K562 (cell line): ENCODE measurements around the gene KCNJ14. TPM values are rescaled to one million over a fixed set of nuclear protein-coding genes. Genes with fewer than 3 reads are reported as not detected.

ENCODE experiments used
- BHLHE40 ChIP-seq: IDR thresholded peaks from 2 replicates; pipeline ENCODE4 v1.6.1; 2011; ENCODE audit warnings: low read length, improper control_type of control experiment
- CBFB ChIP-seq: sonication (generic); formaldehyde crosslinking; IDR thresholded peaks from 2 replicates; pipeline ENCODE4 v1.4.0; 2020; ENCODE audit warnings: mild to moderate bottlenecking, missing genetic modification reagents
- CEBPZ ChIP-seq: fragments of 150-350 bp; IDR thresholded peaks from 2 replicates; pipeline ENCODE4 v1.6.1; 2014; ENCODE audit warnings: low read depth, mild to moderate bottlenecking, low read length, borderline replicate concordance
- DIDO1 ChIP-seq: fragments of 450-650 bp; IDR thresholded peaks from 2 replicates; pipeline ENCODE4 v1.6.1; 2016; ENCODE audit warnings: low read depth, missing biosample characterization, missing genetic modification characterization
- ELF1 ChIP-seq: fragments of 200-800 bp; sonication (Bioruptor generic); IDR thresholded peaks from 2 replicates; pipeline ENCODE4 v1.6.1; 2016; ENCODE audit warnings: missing genetic modification characterization, missing compliant biosample characterization
- ETS1 ChIP-seq: conservative IDR thresholded peaks from 2 replicates; pipeline ENCODE4 v1.6.1; 2011; ENCODE audit warnings: low read depth, mild to moderate bottlenecking, low read length; ENCODE audit not compliant: control insufficient read depth
- KHSRP ChIP-seq: fragments of 450-650 bp; IDR thresholded peaks from 2 replicates; pipeline ENCODE4 v1.6.1; 2017
- NFATC3 ChIP-seq: fragments of 450-650 bp; IDR thresholded peaks from 2 replicates; pipeline ENCODE4 v1.6.1; 2017; ENCODE audit warnings: mild to moderate bottlenecking
- POLR2H ChIP-seq: IDR thresholded peaks from 2 replicates; pipeline ENCODE4 v1.6.1; 2016; ENCODE audit warnings: missing genetic modification characterization, low read depth, mild to moderate bottlenecking, control low read depth, missing compliant biosample characterization, moderate library complexity
- PTBP1 ChIP-seq: fragments of 200-400 bp; formaldehyde crosslinking; IDR thresholded peaks from 2 replicates; pipeline ENCODE4 v1.6.1; 2017; ENCODE audit warnings: low read depth, low read length
- ZNF407 ChIP-seq: fragments of 450-650 bp; IDR thresholded peaks from 2 replicates; pipeline ENCODE4 v1.6.1; 2016; ENCODE audit warnings: low read depth
- ZNF561 ChIP-seq: fragments of 450-650 bp; formaldehyde crosslinking; conservative IDR thresholded peaks from 2 replicates; pipeline ENCODE4 v1.4.0; 2020; ENCODE audit warnings: mild to moderate bottlenecking, moderate library complexity
- polyA plus RNA-seq, 8 experiments: library from polyadenylated mRNA; depleted of rRNA in 4 of 8; stranded (reverse) in 5 of 8; unstranded in 3 of 8; fragments of >200 nt; fragmentation: Nextera tagmentation in 2 of 8; fragmentation: Illumina TruSeq in 1 of 8; extraction: Ambion mirVana in 2 of 8; extraction: Trizol in 1 of 8; gene quantifications; 2 replicates each; pipeline versions ENCODE4 v1.2.1 to v1.2.3, GENCODE V29; 2011 to 2014; ENCODE audit warnings: inconsistent platforms in 1 of 8, missing spikeins in 1 of 8
- total RNA-seq, 7 experiments: library from RNA; depleted of rRNA in 6 of 7; stranded (reverse); fragments of >200 nt in 6 of 7; fragmentation: Illumina TruSeq in 2 of 7; extraction: Trizol in 2 of 7; gene quantifications; 2 replicates each; pipeline versions ENCODE4 v1.2.1 to v1.2.3, GENCODE V29; 2011 to 2021; ENCODE audit warnings: low replicate concordance in 1 of 7
- TF ChIP-seq, protein P1 (sequence below): fragments of 250-450 bp; sonication (Bioruptor Pico); IDR thresholded peaks from 2 replicates; pipeline ENCODE4 v1.4.0; 2020

The KCNJ14 gene
- total and polyA plus RNA-seq, 9 of the 15 experiments (the other 6 are each of a cell fraction or from before 2014, with no cell fraction given) = 0.15 to 1.6 (median 0.49) TPM

DNA sequence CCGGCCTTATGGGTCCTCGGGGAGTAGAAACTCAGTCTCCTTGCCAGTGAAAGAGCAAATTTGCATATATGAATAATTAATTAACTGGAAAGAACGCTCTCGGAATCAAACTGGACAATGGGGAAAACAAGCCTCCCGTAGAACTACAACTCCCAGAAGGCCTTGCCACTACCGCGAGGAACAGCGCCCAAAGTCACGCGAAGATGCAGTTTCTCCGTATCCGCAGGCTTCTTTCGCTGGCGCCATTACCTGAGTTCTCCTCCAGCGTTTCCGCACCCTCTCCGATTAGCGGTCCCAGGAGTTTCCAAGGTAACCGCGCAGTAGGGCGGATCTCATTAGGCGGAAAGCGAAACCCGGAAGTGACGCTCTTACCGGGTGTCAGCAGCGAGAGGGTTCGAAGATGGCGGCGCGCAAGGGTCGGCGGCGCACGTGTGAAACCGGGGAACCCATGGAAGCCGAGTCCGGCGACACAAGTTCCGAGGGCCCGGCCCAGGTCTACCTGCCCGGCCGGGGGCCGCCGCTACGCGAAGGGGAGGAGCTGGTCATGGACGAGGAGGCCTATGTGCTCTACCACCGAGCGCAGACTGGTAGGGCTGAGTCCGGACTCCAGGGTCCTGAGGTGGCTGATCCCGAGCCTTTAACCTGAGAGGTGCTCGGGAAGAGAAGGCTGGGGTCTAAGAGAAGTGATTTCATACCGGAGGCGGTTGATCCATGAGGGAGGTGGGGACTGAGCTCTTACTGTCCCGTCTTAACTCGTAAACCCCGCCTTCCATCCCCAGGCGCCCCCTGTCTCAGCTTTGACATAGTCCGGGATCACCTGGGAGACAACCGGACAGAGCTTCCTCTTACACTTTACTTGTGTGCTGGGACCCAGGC lies 9.5 kb upstream of the KCNJ14 start, which contains the start of gene GRWD1 (continued):
- 0 out of 2 replicates have a peak, but pooled peaks have one; percentile 27 for TF ChIP-seq KHSRP
- 0 out of 2 replicates have a peak, but pooled peaks have one; percentile 31 for TF ChIP-seq PTBP1
- TF ChIP-seq, protein P1, sequence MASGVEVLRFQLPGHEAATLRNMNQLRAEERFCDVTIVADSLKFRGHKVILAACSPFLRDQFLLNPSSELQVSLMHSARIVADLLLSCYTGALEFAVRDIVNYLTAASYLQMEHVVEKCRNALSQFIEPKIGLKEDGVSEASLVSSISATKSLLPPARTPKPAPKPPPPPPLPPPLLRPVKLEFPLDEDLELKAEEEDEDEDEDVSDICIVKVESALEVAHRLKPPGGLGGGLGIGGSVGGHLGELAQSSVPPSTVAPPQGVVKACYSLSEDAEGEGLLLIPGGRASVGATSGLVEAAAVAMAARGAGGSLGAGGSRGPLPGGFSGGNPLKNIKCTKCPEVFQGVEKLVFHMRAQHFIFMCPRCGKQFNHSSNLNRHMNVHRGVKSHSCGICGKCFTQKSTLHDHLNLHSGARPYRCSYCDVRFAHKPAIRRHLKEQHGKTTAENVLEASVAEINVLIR (CRISPR knock-in tag) = peak; percentile 83
- TF ChIP-seq BHLHE40 = peak; percentile 53
- TF ChIP-seq CBFB (CRISPR knock-in tag) = peak; percentile 66; the same call in 1 of the 2 replicates
- TF ChIP-seq ZNF561 (CRISPR knock-in tag) = no peak
- peak; percentile 92; the same call in 1 of the 2 replicates for TF ChIP-seq ETS1
- no peak for TF ChIP-seq CEBPZ
- TF ChIP-seq POLR2H (tag) = peak; percentile 61
- TF ChIP-seq NFATC3 = no peak
- peak; percentile 73 for TF ChIP-seq DIDO1 (tag)
- no peak; the same call in 1 of the 2 replicates for TF ChIP-seq ZNF407
- peak; percentile 97 for TF ChIP-seq ELF1 (tag)
